H1 (cell line): ENCODE measurements around the gene AMPH. TPM values are rescaled to one million over a fixed set of nuclear protein-coding genes. Genes with fewer than 3 reads are reported as not detected.

Source experiments
- ATF3 ChIP-seq: IDR thresholded peaks from 2 replicates; pipeline ENCODE4 v1.6.1; 2011; ENCODE audit warnings: low read depth, mild to moderate bottlenecking, low read length; ENCODE audit not compliant: insufficient read depth
- BACH1 ChIP-seq: IDR thresholded peaks from 2 replicates; pipeline ENCODE4 v1.6.1; 2012; ENCODE audit warnings: low read length, improper control_type of control experiment
- BRCA1 ChIP-seq: IDR thresholded peaks from 2 replicates; pipeline ENCODE4 v1.6.1; 2012; ENCODE audit warnings: low read depth, low read length, improper control_type of control experiment
- CHD2 ChIP-seq: IDR thresholded peaks from 2 replicates; pipeline ENCODE4 v1.6.1; 2012; ENCODE audit warnings: low read length, improper control_type of control experiment
- CTCF ChIP-seq, 3 experiments: IDR thresholded peaks; 1 replicate in 2 of 3; 2 replicates in 1 of 3; pipeline versions ENCODE4 v1.5.1 to v1.6.1; 2011; ENCODE audit warnings: low read length in 3 of 3, mild to moderate bottlenecking in 3 of 3, inconsistent platforms in 2 of 3, low read depth in 1 of 3, moderate library complexity in 1 of 3; ENCODE audit not compliant: insufficient read depth in 1 of 3; ENCODE audit errors: control extremely low read depth in 1 of 3
- EP300 ChIP-seq, 2 experiments: IDR thresholded peaks; 1 replicate in 1 of 2; 2 replicates in 1 of 2; pipeline ENCODE4 v1.6.1; 2011 to 2012; ENCODE audit warnings: low read depth in 2 of 2, low read length in 2 of 2, mild to moderate bottlenecking in 2 of 2, borderline replicate concordance in 1 of 2, inconsistent platforms in 1 of 2, moderate library complexity in 1 of 2
- EZH2 ChIP-seq: fragments of 200-600 bp; sonication (generic); IDR thresholded peaks from 2 replicates; pipeline ENCODE4 v1.7.1; 2012; ENCODE audit warnings: low read depth, mild to moderate bottlenecking, moderate library complexity, low read length, inconsistent platforms; ENCODE audit not compliant: severe bottlenecking
- HDAC2 ChIP-seq, 2 experiments: fragments of 300-600 bp in 1 of 2; sonication (generic) in 1 of 2; IDR thresholded peaks; 2 replicates each; pipeline ENCODE4 v1.6.1; 2011 to 2012; ENCODE audit warnings: low read depth in 2 of 2, low read length in 2 of 2, mild to moderate bottlenecking in 2 of 2, moderate library complexity in 2 of 2, borderline replicate concordance in 1 of 2, inconsistent platforms in 1 of 2
- MAFK ChIP-seq: IDR thresholded peaks from 2 replicates; pipeline ENCODE4 v1.6.1; 2012; ENCODE audit warnings: low read depth, mild to moderate bottlenecking, improper control_type of control experiment, low read length
- NRF1 ChIP-seq: IDR thresholded peaks from 2 replicates; pipeline ENCODE4 v1.6.1; 2011; ENCODE audit warnings: mild to moderate bottlenecking, low read depth, low read length, improper control_type of control experiment
- PHF8 ChIP-seq: fragments of 200-600 bp; sonication (generic); conservative IDR thresholded peaks from 2 replicates; pipeline ENCODE4 v1.7.1; 2012; ENCODE audit warnings: low read depth, mild to moderate bottlenecking, inconsistent platforms, low read length, moderate library complexity
- POLR2A ChIP-seq, 2 experiments: IDR thresholded peaks; 1 replicate in 1 of 2; 2 replicates in 1 of 2; pipeline ENCODE4 v1.6.1; 2011; ENCODE audit warnings: low read depth in 2 of 2, low read length in 2 of 2, mild to moderate bottlenecking in 2 of 2; ENCODE audit errors: control extremely low read depth in 1 of 2
- POLR2AphosphoS5 ChIP-seq: IDR thresholded peaks from 2 replicates; pipeline ENCODE4 v1.6.1; 2011; ENCODE audit warnings: low read depth, low read length
- RBBP5 ChIP-seq: IDR thresholded peaks from 2 replicates; pipeline ENCODE4 v1.7.1; 2012; ENCODE audit warnings: low read depth, mild to moderate bottlenecking, inconsistent platforms, low read length, moderate library complexity, borderline replicate concordance
- RXRA ChIP-seq: IDR thresholded peaks from 2 replicates; pipeline ENCODE4 v1.6.1; 2011; ENCODE audit warnings: low read depth, mild to moderate bottlenecking, low read length, moderate library complexity; ENCODE audit not compliant: insufficient read depth
- TAF7 ChIP-seq: optimal IDR thresholded peaks from 2 replicates; pipeline ENCODE3; 2011; ENCODE audit warnings: low read depth, mild to moderate bottlenecking, inconsistent platforms, low read length, moderate library complexity, borderline replicate concordance
- USF2 ChIP-seq: IDR thresholded peaks from 2 replicates; pipeline ENCODE4 v1.6.1; 2011; ENCODE audit warnings: low read length, improper control_type of control experiment
- YY1 ChIP-seq: IDR thresholded peaks from 2 replicates; pipeline ENCODE4 v1.6.1; 2011; ENCODE audit warnings: low read depth, mild to moderate bottlenecking, low read length
- polyA plus RNA-seq, 7 experiments: library from polyadenylated mRNA; depleted of rRNA in 3 of 7; stranded (reverse) in 5 of 7; unstranded in 2 of 7; fragments of >200 nt in 5 of 7; fragments of 200-250 nt in 2 of 7; gene quantifications; 1 replicate in 5 of 7; 2 replicates in 1 of 7; 4 replicates in 1 of 7; pipeline versions ENCODE4 v1.2.1 to v1.2.3, GENCODE V29; 2011 to 2013; ENCODE audit warnings: missing spikeins in 2 of 7, mixed read lengths in 2 of 7
- total RNA-seq: library from RNA; stranded (reverse); fragmentation: NEBNext Ultra II Directional; extraction: Animal tissue kit (Norgen Biotek cat#: 25700); gene quantifications from 2 replicates; pipeline ENCODE4 v1.2.1, GENCODE V29; 2021

The AMPH gene
- total and polyA plus RNA-seq, 2 of the 8 experiments (the other 6 are each of a cell fraction or from before 2014, with no cell fraction given) = 7.3 to 12.2 TPM

GRCh38 chr7:38630720-38631673 lies at the start of gene AMPH (continued):
- TF ChIP-seq POLR2A (IDR thresholded peaks at IDR 0.05; ENCODE audit: control extremely low read depth in 1 of 2, low read depth in 2 of 2, low read length in 2 of 2) (no peak; a peak in 1 of 3 replicates), EP300 (IDR thresholded peaks at IDR 0.05; ENCODE audit: borderline replicate concordance in 1 of 2, low read depth in 2 of 2, low read length in 2 of 2) (no peak; a peak in 1 of 3 replicates), NRF1 (no peak), YY1 (peak; percentile 78; the same call in 1 of the 2 replicates), USF2 (no peak), BACH1 (no peak), POLR2AphosphoS5 (no peak), ATF3 (no peak), EZH2 (no peak), MAFK (no peak), BRCA1 (no peak), TAF7 (no peak), CTCF (IDR thresholded peaks at IDR 0.05; ENCODE audit: control extremely low read depth in 1 of 3, insufficient read depth in 1 of 3, low read depth in 1 of 3, low read length in 3 of 3) (0 out of 4 replicates have a peak, but pooled peaks of 1 of the 3 experiments have one; percentile 2), RXRA (no peak), CHD2 (no peak), HDAC2 (IDR thresholded peaks at IDR 0.05; ENCODE audit: borderline replicate concordance in 1 of 2, low read depth in 2 of 2, low read length in 2 of 2) (no peak), RBBP5 (no peak; the same call in 1 of the 2 replicates), PHF8 (0 out of 2 replicates have a peak, but pooled peaks have one; percentile 20)
